Esophagus muscularis mucosa (tissue), 4 donors: ENCODE measurements around the gene MEG3.

ENCODE experiments used
- CTCF ChIP-seq, 3 experiments: fragments of 200-600 bp in 2 of 3; fragments of 450-650 bp in 1 of 3; sonication (generic) in 2 of 3; IDR thresholded peaks; one replicate each; pipeline ENCODE4 v1.5.1; 2017 to 2019; ENCODE audit warnings: antibody characterized with exemption in 3 of 3, mild to moderate bottlenecking in 2 of 3, moderate library complexity in 1 of 3
- EP300 ChIP-seq: sonication (generic); formaldehyde crosslinking; IDR thresholded peaks from one replicate; pipeline ENCODE4 v1.6.1; 2017; ENCODE audit warnings: antibody characterized with exemption
- POLR2A ChIP-seq: fragments of 450-650 bp; IDR thresholded peaks from one replicate; pipeline ENCODE4 v1.6.1; 2017; ENCODE audit warnings: antibody characterized with exemption, moderate library complexity, mild to moderate bottlenecking, low read depth
- POLR2AphosphoS5 ChIP-seq, 2 donors: sonication (generic); formaldehyde crosslinking; IDR thresholded peaks; one replicate each; pipeline ENCODE4 v1.6.1; 2017; ENCODE audit warnings: antibody characterized with exemption in 2 of 2

GRCh38 chr14:100810861-100811461 is 15.0 kb upstream of the MEG3 start:
- TF ChIP-seq CTCF (IDR thresholded peaks at IDR 0.05) (no peak), POLR2A (no peak), EP300 (no peak), POLR2AphosphoS5 (IDR thresholded peaks at IDR 0.05) (no peak)
